Fibroblast of skin of right biceps (primary cell): ENCODE results near the gene KRT222.

Experiments used
- DNase-seq: peaks from one replicate; pipeline ENCODE4 v3.0.0-alpha.2; 2013

The KRT222 gene

DNA sequence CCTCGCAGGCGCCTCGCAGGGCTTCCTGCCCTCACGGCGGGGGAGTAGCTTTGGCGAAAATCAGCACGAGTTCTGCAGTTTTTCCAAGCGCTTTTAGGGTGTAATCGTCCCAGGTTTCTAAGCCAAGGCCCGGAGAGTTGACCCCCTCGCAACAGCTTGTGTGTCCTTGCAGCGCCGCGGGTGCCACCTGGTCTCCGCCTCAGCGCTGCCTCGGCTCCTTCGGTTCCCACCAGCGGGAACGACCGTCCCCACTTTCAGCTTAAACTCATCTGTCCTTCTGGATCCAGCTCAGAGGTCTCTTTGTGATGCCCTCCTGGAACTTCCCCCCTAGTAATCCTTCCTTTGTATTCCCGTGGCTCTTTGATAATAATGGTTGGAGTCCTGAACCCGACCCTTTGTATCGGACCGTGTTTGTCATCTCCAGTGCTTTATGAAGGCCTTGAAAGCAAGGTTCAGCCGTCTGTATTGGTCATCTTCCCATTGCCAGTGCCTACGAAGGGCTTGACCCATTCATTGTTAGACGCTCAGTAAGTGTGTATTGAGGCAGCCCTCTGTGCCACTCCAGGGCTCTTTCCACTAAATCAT, 16.5 kb downstream of the KRT222 start:
- DNase-seq = no peak

DNA sequence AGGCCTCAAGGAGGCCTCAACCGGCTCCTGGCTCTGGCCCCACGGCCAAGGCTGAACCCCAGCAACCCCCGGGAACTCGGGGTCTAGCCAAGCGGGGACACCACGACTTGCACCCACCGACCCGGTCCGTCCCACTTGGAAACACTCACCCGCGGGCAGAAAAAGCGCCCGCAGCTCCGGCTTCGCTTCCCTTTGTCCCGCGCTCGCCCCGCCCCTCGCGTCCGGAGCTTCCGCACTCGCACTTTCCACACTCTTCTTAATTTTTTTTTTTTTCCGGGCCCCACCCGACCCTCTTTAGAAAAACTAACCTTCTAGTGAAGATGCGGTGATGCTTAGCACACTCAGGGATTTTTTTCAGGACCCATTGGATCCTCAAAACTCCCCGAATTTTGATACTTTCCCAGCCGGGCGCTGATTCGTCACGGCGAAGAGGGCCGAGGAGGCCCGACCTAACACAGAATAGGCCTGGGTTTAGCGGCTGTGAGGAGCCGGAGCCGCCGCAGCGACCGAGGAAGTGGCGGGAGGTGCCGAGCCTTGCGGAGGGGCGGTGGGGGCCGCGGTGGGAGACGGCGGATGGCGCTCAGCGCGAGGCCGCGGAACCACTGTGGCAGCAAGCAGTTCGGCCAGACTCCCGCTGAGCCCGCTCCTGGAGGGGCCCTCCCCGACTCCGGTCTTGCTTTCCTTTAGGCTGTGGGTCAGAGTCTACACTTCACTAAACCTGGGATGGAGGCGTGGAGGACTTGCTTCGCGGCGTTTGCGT, 17.2 kb downstream of the KRT222 start, which contains the start of gene SMARCE1:
Gene SMARCE1, minus strand, starts transcription at position 195 of the 760 bp plus-strand sequence. CDS start 2,016 bp downstream, outside the sequence.
- peak; percentile 86 for DNase-seq

DNA sequence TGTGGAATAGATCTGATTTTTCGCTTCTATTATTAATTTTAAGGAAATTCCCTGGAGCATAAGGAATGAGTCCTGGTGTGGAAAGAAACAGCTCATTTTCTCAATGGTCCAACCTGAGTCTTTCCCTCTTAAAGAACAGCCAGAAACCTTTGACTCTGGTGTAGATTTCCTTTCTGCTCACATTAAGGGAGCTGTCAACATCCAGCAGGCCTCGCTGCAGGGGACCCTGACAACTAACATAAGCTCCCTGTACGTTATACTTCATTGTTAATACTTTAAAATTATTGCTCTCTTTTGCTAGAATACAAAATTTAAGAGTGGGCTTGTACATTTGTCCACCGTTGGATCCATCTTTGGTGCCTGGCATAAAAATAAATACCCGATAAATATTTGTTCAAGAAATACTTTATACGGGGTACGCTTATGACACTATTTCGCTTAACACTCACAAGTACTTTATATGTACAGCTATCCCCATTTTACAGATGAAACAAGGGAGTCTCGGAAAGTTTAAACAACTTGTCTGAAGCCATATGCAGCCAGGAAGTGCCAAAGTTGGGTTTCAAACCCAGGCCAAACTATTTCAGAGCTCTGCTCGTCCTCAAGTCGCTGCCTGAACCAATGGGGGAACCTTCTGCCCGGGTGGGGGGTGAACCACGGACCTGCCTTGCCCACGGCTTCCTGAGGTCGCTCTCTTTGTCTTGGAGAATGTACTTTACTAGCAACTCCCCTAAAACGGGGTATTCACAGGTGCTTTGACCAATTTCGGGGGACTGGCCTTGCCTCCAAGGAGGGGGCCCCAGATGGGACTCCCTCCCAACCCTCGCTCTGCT, 18.0 kb downstream of the KRT222 start:
- DNase-seq = peak; percentile 55

DNA sequence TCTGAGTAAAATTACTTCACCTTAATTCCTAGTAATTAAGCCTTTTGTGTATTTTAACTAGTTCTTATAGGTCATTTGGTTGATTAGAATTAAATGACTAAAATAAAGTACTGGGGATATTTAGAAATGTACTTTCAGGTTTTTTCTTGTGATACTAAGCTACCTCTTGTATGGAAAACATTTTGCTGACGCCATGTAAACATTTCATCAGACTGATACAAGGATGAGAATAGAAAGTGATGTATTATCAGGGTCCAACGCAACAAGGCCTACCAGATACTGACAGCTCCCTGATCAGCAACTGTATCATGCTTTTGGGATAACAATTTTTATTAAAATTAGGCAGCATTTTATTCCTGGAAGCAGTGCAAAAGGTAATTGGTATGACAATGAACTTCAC, 19.0 kb downstream of the KRT222 start:
- no peak for DNase-seq

DNA sequence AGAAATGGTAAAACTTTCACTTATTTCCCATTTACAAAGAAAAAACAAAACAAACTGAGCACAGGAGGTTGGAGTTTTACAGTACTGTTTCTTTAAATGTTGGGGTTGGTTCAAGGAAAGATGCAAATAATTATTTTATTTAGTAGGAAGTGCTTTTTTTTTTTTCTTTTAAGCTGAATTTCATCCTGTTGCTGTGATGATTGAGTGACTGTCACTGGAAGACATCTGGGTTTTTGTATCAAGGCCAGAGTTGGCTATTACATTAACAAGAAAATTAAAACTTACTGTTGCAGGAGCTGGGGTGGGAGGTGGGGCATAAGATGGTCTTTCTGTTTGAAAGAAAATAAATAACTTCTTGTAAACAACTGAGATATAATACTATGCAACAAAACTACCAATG, 19.7 kb downstream of the KRT222 start:
- DNase-seq = no peak

DNA sequence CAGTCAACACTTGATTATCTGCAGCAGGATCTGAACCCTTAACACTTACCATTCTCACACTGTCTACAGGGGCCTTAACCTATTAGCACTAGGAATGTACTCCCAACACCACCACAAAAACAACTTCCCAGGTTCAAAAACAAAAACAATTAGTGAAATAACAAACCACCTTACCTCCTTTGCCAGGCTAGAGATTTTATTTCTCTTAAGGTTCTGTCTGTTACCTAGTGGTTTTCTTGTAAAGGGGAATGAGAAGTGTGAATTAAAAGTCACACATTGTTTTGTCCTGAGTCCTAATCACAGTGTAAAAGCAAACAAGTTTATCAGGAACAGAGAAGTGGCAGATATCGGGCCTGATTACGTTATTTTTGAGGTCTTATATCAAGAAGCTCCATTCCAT, 27.0 kb downstream of the KRT222 start:
- DNase-seq = no peak

DNA sequence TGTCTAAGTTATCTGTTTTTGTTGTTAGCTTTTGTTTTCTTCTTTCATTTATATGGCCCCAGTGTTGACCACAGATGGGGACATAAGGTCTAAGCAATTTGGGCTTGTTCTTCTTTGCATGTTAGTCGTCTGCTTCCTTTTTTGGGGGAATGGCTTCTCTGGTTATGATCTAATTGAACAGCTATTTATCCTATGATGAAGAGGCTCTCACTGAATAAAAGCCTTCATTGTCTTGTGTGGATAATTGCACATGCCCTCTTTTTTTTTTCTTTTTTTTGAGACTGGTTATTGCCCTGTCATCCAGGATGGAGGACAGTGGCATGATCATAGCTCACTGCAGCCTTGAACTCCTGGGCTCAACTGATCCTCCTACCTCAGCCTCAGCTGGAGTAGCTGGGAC, 31.1 kb downstream of the KRT222 start:
- DNase-seq = no peak

DNA sequence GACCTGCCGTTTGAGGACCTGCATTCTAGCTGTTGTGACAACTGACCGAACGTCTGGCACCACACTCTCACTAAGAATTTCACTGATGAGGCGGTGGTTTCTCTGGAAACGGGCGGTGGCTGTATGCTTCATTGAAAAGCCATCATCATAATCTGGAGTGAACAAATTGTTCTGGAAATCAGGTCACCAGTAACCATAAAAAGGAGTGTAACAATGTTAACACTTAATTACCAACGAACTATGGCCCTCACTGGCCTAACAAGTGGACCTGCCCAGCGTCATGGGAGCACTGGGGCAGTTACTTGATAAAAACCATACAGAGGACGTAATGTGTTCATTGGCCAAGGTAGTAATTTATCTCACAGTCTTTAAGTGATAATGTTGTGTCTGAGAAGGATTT, 32.8 kb downstream of the KRT222 start:
- DNase-seq = no peak

DNA sequence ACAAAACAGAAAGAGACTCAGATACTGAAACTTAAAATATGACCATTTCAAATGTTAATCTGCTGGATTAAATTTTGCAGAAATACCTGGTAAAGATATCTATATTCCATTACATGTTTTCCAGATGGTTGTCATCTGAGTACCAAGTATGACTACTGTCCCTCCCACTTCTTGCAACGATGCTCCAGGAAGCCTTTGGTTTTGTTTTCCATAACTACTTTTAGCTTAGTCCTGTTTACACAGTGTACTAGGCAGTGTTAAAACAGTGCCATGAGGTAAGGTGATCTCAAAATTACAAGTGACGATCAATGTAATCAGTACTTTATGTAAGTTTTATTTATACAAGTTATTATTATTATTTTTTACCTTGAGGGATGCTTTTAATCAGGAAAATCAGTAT, 35.1 kb downstream of the KRT222 start:
- no peak for DNase-seq

DNA sequence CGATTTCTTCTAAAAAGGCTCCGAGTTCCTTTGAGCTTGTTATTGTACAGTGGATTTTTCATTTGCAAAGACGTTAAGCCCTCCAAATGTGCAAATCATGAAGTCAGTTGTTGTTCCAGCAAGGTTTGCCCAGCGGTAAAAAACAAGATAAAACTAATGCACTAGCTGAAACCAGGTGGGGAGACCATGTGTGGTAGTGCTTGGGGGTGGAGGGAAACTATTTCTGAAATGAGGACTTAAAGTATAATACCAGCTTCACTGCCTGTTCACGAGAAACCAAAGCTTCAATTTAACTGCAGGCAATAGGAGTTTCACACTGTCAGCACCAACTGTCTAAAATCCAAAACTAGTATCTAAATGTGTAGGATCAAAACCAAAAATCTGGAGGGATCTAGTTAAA, 39.7 kb downstream of the KRT222 start:
- DNase-seq = no peak

DNA sequence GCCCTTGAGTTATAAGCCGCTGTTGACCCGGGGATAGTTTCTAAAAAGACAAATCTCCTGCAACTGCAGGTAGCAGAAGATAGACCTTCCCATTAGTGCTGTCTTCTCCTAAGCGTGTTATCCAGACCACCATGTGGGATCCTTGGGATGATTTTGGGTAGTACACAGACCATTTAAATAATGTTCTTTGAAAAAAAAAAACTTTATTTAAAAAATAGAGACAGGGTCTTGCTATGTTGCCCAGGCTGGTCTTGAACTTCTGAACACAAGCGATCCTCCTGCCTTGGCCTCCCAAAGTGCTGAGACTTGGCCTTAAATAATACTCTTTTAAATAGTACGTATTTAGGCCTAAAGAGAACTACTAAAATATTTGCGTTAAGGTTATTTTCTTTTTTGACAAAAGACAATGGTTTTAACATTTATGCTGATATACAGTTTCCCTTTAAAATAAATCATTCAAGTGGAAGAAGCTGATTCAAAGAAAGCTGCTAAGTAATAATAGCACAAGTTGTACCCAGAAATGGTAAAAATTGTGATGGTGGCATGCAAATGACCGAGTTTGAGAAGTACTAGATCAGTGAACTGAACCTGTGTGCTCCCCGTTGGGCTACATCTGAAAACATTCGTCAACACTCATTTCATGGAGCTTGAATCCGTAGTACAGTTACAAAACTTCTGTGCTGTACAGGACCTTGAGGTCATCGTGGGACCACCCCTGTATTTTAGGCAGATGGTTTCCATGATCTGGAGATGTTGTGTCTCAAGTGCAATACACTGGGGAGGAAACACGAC, 41.4 kb downstream of the KRT222 start:
- DNase-seq = no peak

DNA sequence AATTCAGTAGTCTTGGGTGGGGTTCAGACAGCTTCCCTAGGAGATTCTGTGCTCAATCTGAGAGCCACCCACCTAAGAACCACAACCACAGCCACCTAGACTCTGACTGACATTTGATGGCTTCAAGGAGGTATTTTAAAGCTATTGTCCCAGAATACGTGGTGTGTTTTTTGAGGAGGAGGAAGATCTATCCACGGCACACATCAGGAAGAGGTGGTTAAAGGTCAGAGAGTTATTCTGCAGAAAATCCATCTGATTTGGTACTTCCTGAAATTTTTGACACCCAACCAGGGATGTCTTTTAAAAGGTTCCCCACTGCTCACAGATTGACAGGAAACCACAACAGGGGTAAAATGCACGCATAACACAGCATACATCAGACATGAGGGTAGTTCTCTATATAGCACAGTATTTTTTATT, 42.5 kb downstream of the KRT222 start:
- no peak for DNase-seq

DNA sequence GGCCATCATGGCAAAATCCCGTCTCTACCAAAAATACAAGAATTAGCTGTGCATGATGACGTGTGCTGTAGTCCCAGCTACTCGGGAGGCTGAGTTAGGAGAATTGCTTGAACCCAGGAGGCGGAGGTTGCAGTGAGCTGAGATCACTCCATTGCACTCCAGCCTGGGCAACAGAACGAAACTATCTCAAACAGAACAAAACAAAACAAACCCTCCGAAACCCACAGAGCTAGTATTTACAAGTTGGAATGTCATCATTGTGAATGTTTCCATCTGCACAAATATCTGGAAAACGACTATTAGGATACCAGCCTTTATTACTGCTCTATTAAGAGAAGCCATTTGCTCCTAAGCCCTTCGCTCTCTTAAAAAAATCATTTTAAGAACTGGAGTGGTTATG, 43.4 kb downstream of the KRT222 start:
- DNase-seq = no peak

DNA sequence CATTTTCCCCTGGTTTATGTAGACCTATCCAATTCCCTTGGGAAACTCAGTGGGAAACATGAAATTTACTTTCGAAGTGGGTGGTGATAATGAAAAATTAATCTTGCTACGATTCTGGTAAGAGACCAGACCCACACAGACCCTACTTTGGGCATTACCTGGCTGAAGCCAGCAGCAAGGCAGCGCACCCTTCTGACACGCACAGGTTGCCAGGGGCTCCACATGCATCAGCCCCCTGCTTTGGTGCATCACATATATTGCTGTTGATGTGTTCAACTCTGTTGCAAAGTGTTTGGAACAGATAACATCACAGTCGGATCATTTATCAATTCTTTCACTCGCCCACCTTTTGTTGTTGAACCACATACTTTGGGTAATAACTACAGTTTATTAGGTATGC, 44.0 kb downstream of the KRT222 start:
- DNase-seq = no peak

DNA sequence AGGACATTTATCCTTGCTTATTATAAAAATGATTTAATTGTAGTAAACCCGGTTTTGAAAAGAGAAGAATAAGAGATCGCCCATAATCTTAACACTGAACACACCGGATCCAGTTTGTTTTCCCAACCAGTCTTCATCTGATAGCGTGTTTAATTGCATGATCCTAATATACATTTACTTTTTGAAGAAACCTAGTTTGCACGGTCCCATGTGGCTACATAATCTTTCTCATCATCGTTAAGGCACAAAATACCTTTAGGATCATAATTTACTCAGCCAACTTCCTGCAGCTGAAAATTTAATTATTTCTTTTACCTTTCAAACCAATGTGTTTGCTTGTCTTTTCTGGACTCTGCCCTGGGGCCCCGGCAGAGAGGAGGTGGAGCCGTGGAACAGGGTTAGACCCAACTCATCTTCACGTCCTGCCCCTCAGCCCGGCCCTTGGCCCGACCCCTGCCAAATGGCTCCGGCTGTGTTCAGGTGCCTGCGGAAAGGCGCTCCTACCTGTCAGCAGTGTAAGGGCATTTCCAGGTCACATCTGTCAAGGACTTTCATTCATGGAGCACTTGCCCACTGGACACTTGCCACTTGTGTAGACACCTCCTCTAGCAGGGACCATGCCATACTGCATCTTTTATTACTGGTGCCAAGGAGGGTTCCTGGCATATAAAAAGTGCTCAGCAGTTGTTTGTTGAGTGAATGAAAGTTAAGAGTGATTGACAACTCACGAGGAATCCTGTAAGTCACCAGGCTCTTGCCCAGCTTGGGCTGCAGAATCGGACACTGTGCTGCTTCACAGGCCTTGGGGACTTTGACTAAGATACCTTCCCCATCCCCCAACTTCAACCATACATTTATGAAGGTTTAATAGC, 46.0 kb downstream of the KRT222 start:
- DNase-seq = no peak

DNA sequence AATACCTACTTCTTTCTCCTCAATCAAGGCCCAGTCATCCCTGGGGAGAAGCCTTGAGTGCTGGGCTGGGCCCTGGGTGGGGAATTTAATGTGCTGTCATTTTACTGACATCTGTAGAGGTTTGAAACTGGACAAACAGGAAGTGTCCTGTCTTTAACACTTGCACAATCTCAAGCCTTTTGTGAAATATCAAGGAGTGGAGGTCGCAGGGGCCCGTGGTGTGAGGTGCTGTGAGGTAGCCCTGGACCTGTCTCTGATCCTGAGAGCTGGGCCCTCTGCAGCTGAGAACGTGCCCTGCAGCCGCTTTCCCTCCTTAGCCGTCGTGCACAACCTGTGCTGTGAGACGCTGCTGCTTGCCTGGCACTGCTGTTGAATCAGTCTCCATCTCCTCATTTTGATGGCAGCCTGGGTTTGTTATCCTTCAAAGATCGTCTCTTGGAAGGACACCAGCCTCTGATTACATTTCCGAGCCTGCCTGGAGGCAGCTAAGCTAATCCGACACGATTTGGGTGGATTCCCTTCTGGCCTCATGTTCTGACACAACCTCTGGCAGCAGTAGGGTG, 47.2 kb downstream of the KRT222 start:
- no peak for DNase-seq

DNA sequence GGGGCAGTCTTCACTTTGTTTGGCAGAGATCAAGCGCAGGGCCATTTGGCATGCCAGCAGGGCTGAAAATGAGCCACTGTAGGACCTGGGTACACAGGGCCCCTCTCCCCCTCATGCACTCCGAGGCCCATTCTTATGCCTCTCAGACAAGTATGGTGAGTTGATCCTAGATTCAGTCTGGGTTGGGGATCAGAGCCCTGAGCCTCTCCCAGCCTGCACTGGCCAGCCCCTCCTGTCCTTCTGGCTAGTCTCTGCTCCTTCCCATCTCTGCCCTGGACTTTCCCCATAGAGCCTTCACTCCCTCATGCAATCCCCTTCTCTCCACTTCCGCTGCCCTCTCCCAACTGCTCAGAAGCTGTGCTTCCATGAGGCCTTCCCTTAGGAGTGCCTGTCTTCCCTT, 48.4 kb downstream of the KRT222 start:
- no peak for DNase-seq

DNA sequence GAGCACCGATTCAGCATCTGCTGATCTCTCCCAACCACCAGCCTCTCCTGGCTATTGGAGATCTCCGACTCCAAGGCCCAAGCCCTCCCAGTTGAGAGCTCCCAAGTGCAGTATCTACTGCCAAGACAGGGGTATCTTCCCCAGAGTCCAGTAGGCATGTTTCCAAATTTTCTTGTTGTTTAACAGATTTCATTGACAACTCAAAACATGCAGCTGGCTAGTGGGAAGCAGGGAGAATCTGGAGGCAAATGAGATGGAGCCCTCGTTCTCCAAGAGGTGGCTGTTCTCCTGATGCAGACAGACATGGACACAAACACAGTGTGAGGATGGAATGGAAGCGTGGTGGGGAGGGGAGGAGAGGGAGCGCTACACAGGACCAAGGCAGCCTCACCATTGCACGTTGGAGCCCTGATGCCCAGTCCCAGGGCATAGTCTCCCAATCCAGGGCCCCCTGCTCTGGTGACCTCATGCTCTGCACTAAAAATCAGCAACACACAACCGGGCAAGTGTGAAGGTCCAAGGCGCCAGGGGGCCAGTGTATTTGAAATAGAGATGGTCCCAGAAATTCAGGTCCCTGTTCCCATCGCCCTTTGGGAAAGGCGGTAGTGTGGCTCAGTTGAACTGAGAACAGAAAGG, 49.0 kb downstream of the KRT222 start:
- no peak for DNase-seq

DNA sequence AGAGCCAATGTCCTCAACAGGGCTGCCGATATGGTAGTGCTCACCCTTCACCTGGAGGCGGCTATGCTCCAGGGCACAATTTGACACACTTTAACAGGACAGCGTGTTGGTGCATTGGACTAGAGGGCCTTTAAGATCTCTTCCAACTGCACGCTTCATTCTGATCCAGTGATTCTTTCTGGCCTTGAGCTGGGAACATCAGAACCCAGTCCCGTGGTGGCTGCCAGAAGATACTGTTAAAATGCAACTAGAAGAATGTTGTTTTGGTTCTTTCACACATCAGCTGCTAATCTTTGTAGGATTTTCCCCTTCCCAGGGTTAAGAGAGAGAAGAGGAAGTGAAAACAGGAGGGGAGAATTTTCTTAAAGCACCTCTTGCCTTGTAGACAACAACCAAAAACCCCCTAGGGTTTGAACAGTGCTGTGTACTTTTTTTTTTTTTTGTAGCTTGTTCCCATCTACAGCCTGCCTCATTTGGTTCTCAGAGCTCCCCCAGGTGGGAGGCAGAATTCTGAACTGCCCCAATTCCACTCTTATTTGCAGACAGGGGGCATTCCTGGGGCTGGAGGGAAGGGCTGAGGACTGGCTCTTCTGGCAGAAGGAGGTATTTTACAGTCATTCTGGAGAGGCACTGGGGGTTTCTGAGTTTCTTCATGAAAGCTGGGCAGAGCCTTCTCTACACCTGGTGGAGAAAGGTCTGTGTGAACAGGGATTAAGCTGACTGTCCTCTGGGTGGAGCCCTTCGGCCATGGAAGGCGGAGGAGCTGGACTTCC, 49.7 kb downstream of the KRT222 start:
- DNase-seq = peak; percentile 14

DNA sequence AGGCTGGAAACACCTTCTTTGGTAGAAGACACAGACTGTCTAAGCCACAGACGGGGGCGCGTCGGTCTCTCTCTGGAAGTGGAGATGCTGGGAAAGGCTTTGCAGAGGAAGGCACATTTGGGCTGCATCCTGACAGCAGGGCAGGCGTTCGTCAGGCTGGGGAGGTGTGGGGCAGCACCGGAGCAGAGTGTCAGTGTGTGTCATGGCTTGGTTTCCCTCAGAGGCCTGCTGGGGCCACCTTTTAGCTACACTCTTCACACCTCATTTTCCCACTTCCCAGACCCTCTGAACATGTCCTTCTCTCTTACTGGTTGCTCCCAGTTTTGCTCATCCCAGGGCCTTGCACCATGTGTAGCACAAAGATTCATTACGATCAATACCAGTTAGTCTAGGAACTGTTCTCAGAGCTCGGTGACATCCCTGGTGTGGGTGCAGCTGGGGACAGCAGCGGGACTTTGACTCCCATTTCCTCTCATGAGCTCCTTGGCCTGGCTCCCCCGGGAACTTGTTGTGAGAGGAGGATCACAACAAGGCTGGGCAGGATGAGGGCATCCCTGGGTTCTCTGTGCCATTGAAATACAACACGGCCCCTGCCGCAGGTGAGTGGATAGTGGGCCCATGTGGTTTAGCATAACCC, 50.4 kb downstream of the KRT222 start:
- DNase-seq = no peak
